Sigmoid colon (tissue), 7 donors: ENCODE measurements around the gene MEIS1. TPM values are rescaled to one million over a fixed set of nuclear protein-coding genes. Genes with fewer than 3 reads are reported as not detected.

Experiments used
- DNase-seq: peaks from one replicate; pipeline ENCODE4 v3.0.0-alpha.2; 2019
- H3K27ac ChIP-seq, 4 donors: fragments of 200-600 bp; sonication (generic); one replicate each; pipeline ENCODE4 v1.5.1; 2016 to 2019; ENCODE audit warnings: mild to moderate bottlenecking in 1 of 4
- H3K27me3 ChIP-seq, 3 donors: fragments of 200-600 bp; sonication (generic); one replicate each; pipeline ENCODE4 v1.5.1; 2019; ENCODE audit warnings: mild to moderate bottlenecking in 1 of 3
- H3K36me3 ChIP-seq, 4 donors: fragments of 200-600 bp; sonication (generic); one replicate each; pipeline ENCODE4 v1.5.1; 2016 to 2019
- H3K4me1 ChIP-seq, 4 donors: fragments of 200-600 bp; sonication (generic); one replicate each; pipeline ENCODE4 v1.5.1; 2017 to 2019
- H3K4me3 ChIP-seq, 4 donors: fragments of 200-600 bp; sonication (generic); one replicate each; pipeline ENCODE4 v1.5.1; 2017 to 2019; ENCODE audit warnings: mild to moderate bottlenecking in 2 of 4, moderate library complexity in 1 of 4
- H3K9me3 ChIP-seq, 4 donors: fragments of 200-600 bp in 3 of 4; sonication (generic) in 3 of 4; one replicate each; pipeline versions ENCODE4 v1.5.1 to v1.6.1; 2013 to 2019
- CTCF ChIP-seq, 4 experiments: fragments of 450-650 bp in 3 of 4; fragments of 200-600 bp in 1 of 4; IDR thresholded peaks; one replicate each; pipeline ENCODE4 v1.5.1; 2016 to 2019; ENCODE audit warnings: antibody characterized with exemption in 4 of 4, mild to moderate bottlenecking in 3 of 4, moderate library complexity in 2 of 4
- EP300 ChIP-seq, 4 donors: sonication (generic); formaldehyde crosslinking; IDR thresholded peaks; one replicate each; pipeline ENCODE4 v1.6.1; 2017; ENCODE audit warnings: antibody characterized with exemption in 4 of 4
- POLR2A ChIP-seq, 2 donors: fragments of 450-650 bp; IDR thresholded peaks; one replicate each; pipeline ENCODE4 v1.6.1; 2016; ENCODE audit warnings: antibody characterized with exemption in 2 of 2, mild to moderate bottlenecking in 2 of 2, moderate library complexity in 2 of 2
- POLR2AphosphoS5 ChIP-seq, 4 donors: sonication (generic); formaldehyde crosslinking; IDR thresholded peaks; one replicate each; pipeline ENCODE4 v1.6.1; 2017; ENCODE audit warnings: antibody characterized with exemption in 4 of 4
- WGBS, 2 donors: extraction: QIAGEN DNeasy Blood & Tissue Kit; methylation state at CpG; one replicate each; pipeline ENCODE4 v1.1.7; 2013; 5-methylcytosine and 5-hydroxymethylcytosine counted together
- intact Hi-C: fragments of 100-400 bp; cut with DNase I; formaldehyde crosslinking; loops from one replicate; pipeline ENCODE4 v1.15.1; 2023
- polyA plus RNA-seq, 3 donors: library from polyadenylated mRNA; stranded (reverse); fragments of 200-250 nt; gene quantifications; one replicate each; pipeline ENCODE4 v1.2.3, GENCODE V29; 2013
- total RNA-seq, 4 donors: library from RNA; depleted of rRNA; stranded (reverse); fragments of >200 nt; gene quantifications; one replicate each; pipeline ENCODE4 v1.1.0, GENCODE V29; 2016
- donor health status: healthy with polysubstance abuse.
- donor health status: Bipolar disorder and iron deficiency.
- donor health status: healthy.

MEIS1 gene
- total and polyA plus RNA-seq, 7 donors = 2.8 to 144 (median 108) TPM

- Histone ChIP-seq H3K27me3 (peaks cover 0 to 3% (median 0%) of the 10 kb centered on the region in 3 donors), H3K36me3 (no peaks in the 10 kb centered on the region), H3K27ac (peak overlapping the region; percentile 29 to 99 (median 96)), H3K4me3 (no peak overlapping the region), H3K9me3 (no peaks in the 10 kb centered on the region), H3K4me1 (peaks cover 0 to 27% (median 10%) of the 10 kb centered on the region in 4 donors)
- intact Hi-C loops = loop anchor here (2.0 to 10.0 kb wide), 2 partner anchors 399 to 675 kb away; no protein-coding TSS in a partner anchor
- peak in 2 of 4 donors; percentile 9 to 41 for TF ChIP-seq POLR2AphosphoS5 (IDR thresholded peaks at IDR 0.05)
- no peak for TF ChIP-seq EP300 (IDR thresholded peaks at IDR 0.05)
- peak; percentile 69 for DNase-seq
- 19 to 50% methylated on average over 6 of the region's 6 CpGs for WGBS, 2 donors
These were observed 150.7 kb downstream of the MEIS1 start for GRCh38 chr2:66585587-66585986.

- WGBS, 2 donors = 39 to 45% methylated on average over 4 of the region's 4 CpGs
- intact Hi-C loops = loop anchor here (10.0 kb wide), 1 partner anchor 398 kb away; no protein-coding TSS in a partner anchor
These were observed 152.3 kb downstream of the MEIS1 start for GRCh38 chr2:66587216-66587615.

GRCh38 chr2:66594001-66594400 lies 159.1 kb downstream of the MEIS1 start:
- H3K4me3 ChIP-seq = no peak overlapping the region
- peaks cover 0 to 3% (median 0%) of the 10 kb centered on the region in 4 donors for H3K9me3 ChIP-seq
- DNase-seq = no peak
- H3K27ac ChIP-seq = no peak overlapping the region
- H3K4me1 ChIP-seq = peaks cover 0 to 9% (median 8%) of the 10 kb centered on the region in 4 donors
- TF ChIP-seq POLR2AphosphoS5 (IDR thresholded peaks at IDR 0.05) = no peak
- TF ChIP-seq EP300 (IDR thresholded peaks at IDR 0.05) = no peak
- no peak for TF ChIP-seq CTCF (IDR thresholded peaks at IDR 0.05)
- no peaks in the 10 kb centered on the region for H3K36me3 ChIP-seq
- no peaks in the 10 kb centered on the region for H3K27me3 ChIP-seq
- intact Hi-C loops = no loop called here

More at GRCh38 chr2:66587216-66587615, 152.3 kb downstream of the MEIS1 start:
- TF ChIP-seq CTCF (IDR thresholded peaks at IDR 0.05) = no peak
- no peak for TF ChIP-seq POLR2AphosphoS5 (IDR thresholded peaks at IDR 0.05)
- peaks cover 0 to 17% (median 10%) of the 10 kb centered on the region in 4 donors for H3K4me1 ChIP-seq
- no peak for DNase-seq
- no peaks in the 10 kb centered on the region for H3K9me3 ChIP-seq
- H3K36me3 ChIP-seq = no peaks in the 10 kb centered on the region
- H3K27ac ChIP-seq = peak overlapping the region in 2 of 4 donors; percentile 7 to 95
- no peak overlapping the region for H3K4me3 ChIP-seq
- H3K27me3 ChIP-seq = no peaks in the 10 kb centered on the region

GRCh38 chr2:66595556-66595955 lies 160.6 kb downstream of the MEIS1 start:
- intact Hi-C loops = no loop called here
- Histone ChIP-seq H3K36me3 (no peaks in the 10 kb centered on the region), H3K27ac (peak overlapping the region in 1 of 4 donors; percentile 27), H3K27me3 (no peaks in the 10 kb centered on the region), H3K9me3 (peaks cover 0 to 3% (median 0%) of the 10 kb centered on the region in 4 donors), H3K4me3 (no peak overlapping the region), H3K4me1 (peaks cover 0 to 9% (median 8%) of the 10 kb centered on the region in 4 donors)
- no peak for DNase-seq
- WGBS, 2 donors = 45 to 79% methylated on average over 2 of the region's 2 CpGs
- no peak for TF ChIP-seq EP300 (IDR thresholded peaks at IDR 0.05)
- no peak for TF ChIP-seq CTCF (IDR thresholded peaks at IDR 0.05)

- peak overlapping the region in 1 of 4 donors; percentile 27 for H3K27ac ChIP-seq
These were observed 161.3 kb downstream of the MEIS1 start for GRCh38 chr2:66596256-66596655.

More at GRCh38 chr2:66596256-66596655, 161.3 kb downstream of the MEIS1 start:
- WGBS, 2 donors = 90 to 97% methylated on average over 2 of the region's 2 CpGs
- H3K4me1 ChIP-seq = peaks cover 0 to 9% (median 8%) of the 10 kb centered on the region in 4 donors
- TF ChIP-seq EP300 (IDR thresholded peaks at IDR 0.05) (no peak), CTCF (IDR thresholded peaks at IDR 0.05) (no peak), POLR2A (IDR thresholded peaks at IDR 0.05) (no peak), POLR2AphosphoS5 (IDR thresholded peaks at IDR 0.05) (no peak)
- H3K4me3 ChIP-seq = no peak overlapping the region
- intact Hi-C loops = no loop called here
- H3K36me3 ChIP-seq = no peaks in the 10 kb centered on the region
- no peaks in the 10 kb centered on the region for H3K27me3 ChIP-seq
- DNase-seq = no peak
- H3K9me3 ChIP-seq = peaks cover 0 to 3% (median 0%) of the 10 kb centered on the region in 4 donors
